ENCODE measurements around the gene ZNF236. TPM values are rescaled to one million over a fixed set of nuclear protein-coding genes. Genes with fewer than 3 reads are reported as not detected.

The ZNF236 gene
- total RNA-seq, 1 donor from 2014 or later = 17.2 TPM

GRCh38 chr18:76980663-76981395, 158.5 kb downstream of the ZNF236 start:
- H3K27ac ChIP-seq (ENCODE audit: low read depth, low read length) = no peak overlapping the region
- peaks cover 10 to 17% (median 13%) of the 10 kb centered on the region in 3 donors for H3K4me1 ChIP-seq (ENCODE audit: control insufficient read depth in 3 of 3, insufficient read depth in 3 of 3, low read length in 3 of 3)
- H3K9me3 ChIP-seq (ENCODE audit: control insufficient read depth in 3 of 3, low read length in 3 of 3) = no peaks in the 10 kb centered on the region
- H3K9ac ChIP-seq (ENCODE audit: low read depth in 1 of 3, low read length in 3 of 3) = no peak overlapping the region
- H3K4me3 ChIP-seq (ENCODE audit: low read length in 3 of 3) = no peak overlapping the region
- no peaks in the 10 kb centered on the region for H3K27me3 ChIP-seq (ENCODE audit: control insufficient read depth in 3 of 3, insufficient read depth in 3 of 3, low read length in 3 of 3)
- H3K36me3 ChIP-seq (ENCODE audit: control insufficient read depth in 3 of 3, insufficient read depth in 3 of 3, low read length in 3 of 3) = peaks cover 4 to 16% (median 8%) of the 10 kb centered on the region in 3 donors

GRCh38 chr18:76981396-76981968, 159.1 kb downstream of the ZNF236 start:
- no peak overlapping the region for H3K27ac ChIP-seq (ENCODE audit: low read depth, low read length)
- H3K9me3 ChIP-seq (ENCODE audit: control insufficient read depth in 3 of 3, low read length in 3 of 3) = no peaks in the 10 kb centered on the region
- no peak overlapping the region for H3K9ac ChIP-seq (ENCODE audit: low read depth in 1 of 3, low read length in 3 of 3)
- H3K4me1 ChIP-seq (ENCODE audit: control insufficient read depth in 3 of 3, insufficient read depth in 3 of 3, low read length in 3 of 3) = peaks cover 10 to 17% (median 13%) of the 10 kb centered on the region in 3 donors
- no peaks in the 10 kb centered on the region for H3K27me3 ChIP-seq (ENCODE audit: control insufficient read depth in 3 of 3, insufficient read depth in 3 of 3, low read length in 3 of 3)
- no peak overlapping the region for H3K4me3 ChIP-seq (ENCODE audit: low read length in 3 of 3)
- H3K36me3 ChIP-seq (ENCODE audit: control insufficient read depth in 3 of 3, insufficient read depth in 3 of 3, low read length in 3 of 3) = peaks cover 8 to 20% (median 9%) of the 10 kb centered on the region in 3 donors

GRCh38 chr18:76982038-76982437, 159.7 kb downstream of the ZNF236 start:
- H3K4me1 ChIP-seq (ENCODE audit: control insufficient read depth in 3 of 3, insufficient read depth in 3 of 3, low read length in 3 of 3) = peaks cover 9 to 17% (median 13%) of the 10 kb centered on the region in 3 donors
- no peaks in the 10 kb centered on the region for H3K27me3 ChIP-seq (ENCODE audit: control insufficient read depth in 3 of 3, insufficient read depth in 3 of 3, low read length in 3 of 3)
- H3K36me3 ChIP-seq (ENCODE audit: control insufficient read depth in 3 of 3, insufficient read depth in 3 of 3, low read length in 3 of 3) = peaks cover 8 to 21% (median 9%) of the 10 kb centered on the region in 3 donors
- H3K9ac ChIP-seq (ENCODE audit: low read depth in 1 of 3, low read length in 3 of 3) = no peak overlapping the region
- H3K27ac ChIP-seq (ENCODE audit: low read depth, low read length) = no peak overlapping the region
- H3K9me3 ChIP-seq (ENCODE audit: control insufficient read depth in 3 of 3, low read length in 3 of 3) = no peaks in the 10 kb centered on the region
- no peak overlapping the region for H3K4me3 ChIP-seq (ENCODE audit: low read length in 3 of 3)

DNA sequence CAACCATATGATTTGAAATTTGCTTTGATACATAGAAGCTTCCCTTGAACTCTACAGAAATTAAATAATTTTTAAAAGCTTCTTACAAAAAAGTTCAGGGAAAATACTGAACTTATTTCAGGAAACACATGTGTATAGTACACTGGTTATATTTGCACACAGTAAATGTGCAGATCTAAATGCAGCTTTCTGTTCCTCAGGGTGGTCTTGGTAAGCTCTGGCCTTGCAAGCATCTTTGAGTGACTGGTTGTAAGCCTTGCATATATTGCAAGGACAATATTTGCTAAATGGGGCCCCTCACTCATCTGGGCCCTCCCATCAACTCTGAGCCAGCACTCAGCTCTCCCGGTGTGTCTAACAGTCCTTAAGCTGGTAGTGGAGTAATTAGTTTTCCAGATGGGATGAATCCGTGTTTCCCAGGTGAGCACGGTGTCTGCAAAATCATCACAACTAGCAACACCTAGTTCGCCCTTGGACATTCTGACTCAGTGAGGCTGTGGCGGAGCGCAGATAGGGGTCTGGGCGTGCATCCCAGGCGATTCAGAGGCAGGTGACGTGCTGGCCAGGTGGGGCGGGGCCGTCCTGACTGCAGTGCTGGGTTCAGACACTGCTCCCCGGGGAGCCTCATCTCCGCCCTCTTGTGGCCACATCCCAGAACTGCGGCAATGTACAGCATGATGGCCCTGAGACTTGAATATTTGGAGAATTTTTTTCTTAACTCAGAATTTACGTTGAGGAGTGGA, 160.7 kb downstream of the ZNF236 start:
- H3K9me3 ChIP-seq (ENCODE audit: control insufficient read depth in 3 of 3, low read length in 3 of 3) = no peaks in the 10 kb centered on the region
- H3K27me3 ChIP-seq (ENCODE audit: control insufficient read depth in 3 of 3, insufficient read depth in 3 of 3, low read length in 3 of 3) = no peaks in the 10 kb centered on the region
- H3K4me1 ChIP-seq (ENCODE audit: control insufficient read depth in 3 of 3, insufficient read depth in 3 of 3, low read length in 3 of 3) = peaks cover 0 to 7% (median 3%) of the 10 kb centered on the region in 3 donors
- peak overlapping the region in 1 of 3 donors; percentile 35 for H3K4me3 ChIP-seq (ENCODE audit: low read length in 3 of 3)
- no peak overlapping the region for H3K9ac ChIP-seq (ENCODE audit: low read depth in 1 of 3, low read length in 3 of 3)
- peaks cover 9 to 21% (median 11%) of the 10 kb centered on the region in 3 donors for H3K36me3 ChIP-seq (ENCODE audit: control insufficient read depth in 3 of 3, insufficient read depth in 3 of 3, low read length in 3 of 3)
- H3K27ac ChIP-seq (ENCODE audit: low read depth, low read length) = no peak overlapping the region

- no peaks in the 10 kb centered on the region for H3K9me3 ChIP-seq (ENCODE audit: control insufficient read depth in 3 of 3, low read length in 3 of 3)
- H3K36me3 ChIP-seq (ENCODE audit: control insufficient read depth in 3 of 3, insufficient read depth in 3 of 3, low read length in 3 of 3) = peaks cover 12 to 24% (median 15%) of the 10 kb centered on the region in 3 donors
- no peaks in the 10 kb centered on the region for H3K27me3 ChIP-seq (ENCODE audit: control insufficient read depth in 3 of 3, insufficient read depth in 3 of 3, low read length in 3 of 3)
- H3K4me3 ChIP-seq (ENCODE audit: low read length in 3 of 3) = no peak overlapping the region
- H3K4me1 ChIP-seq (ENCODE audit: control insufficient read depth in 3 of 3, insufficient read depth in 3 of 3, low read length in 3 of 3) = peaks cover 3 to 6% (median 5%) of the 10 kb centered on the region in 3 donors
- no peak overlapping the region for H3K27ac ChIP-seq (ENCODE audit: low read depth, low read length)
- H3K9ac ChIP-seq (ENCODE audit: low read depth in 1 of 3, low read length in 3 of 3) = no peak overlapping the region
These were observed 161.3 kb downstream of the ZNF236 start for GRCh38 chr18:76983613-76984051.

- H3K27me3 ChIP-seq (ENCODE audit: control insufficient read depth in 3 of 3, insufficient read depth in 3 of 3, low read length in 3 of 3) = no peaks in the 10 kb centered on the region
- H3K4me3 ChIP-seq (ENCODE audit: low read length in 3 of 3) = no peak overlapping the region
- no peaks in the 10 kb centered on the region for H3K9me3 ChIP-seq (ENCODE audit: control insufficient read depth in 3 of 3, low read length in 3 of 3)
- peaks cover 11 to 16% (median 11%) of the 10 kb centered on the region in 3 donors for H3K36me3 ChIP-seq (ENCODE audit: control insufficient read depth in 3 of 3, insufficient read depth in 3 of 3, low read length in 3 of 3)
- no peak overlapping the region for H3K9ac ChIP-seq (ENCODE audit: low read depth in 1 of 3, low read length in 3 of 3)
- no peak overlapping the region for H3K27ac ChIP-seq (ENCODE audit: low read depth, low read length)
- H3K4me1 ChIP-seq (ENCODE audit: control insufficient read depth in 3 of 3, insufficient read depth in 3 of 3, low read length in 3 of 3) = peaks cover 3 to 6% (median 5%) of the 10 kb centered on the region in 3 donors
These were observed 162.1 kb downstream of the ZNF236 start for GRCh38 chr18:76984193-76985155.

DNA sequence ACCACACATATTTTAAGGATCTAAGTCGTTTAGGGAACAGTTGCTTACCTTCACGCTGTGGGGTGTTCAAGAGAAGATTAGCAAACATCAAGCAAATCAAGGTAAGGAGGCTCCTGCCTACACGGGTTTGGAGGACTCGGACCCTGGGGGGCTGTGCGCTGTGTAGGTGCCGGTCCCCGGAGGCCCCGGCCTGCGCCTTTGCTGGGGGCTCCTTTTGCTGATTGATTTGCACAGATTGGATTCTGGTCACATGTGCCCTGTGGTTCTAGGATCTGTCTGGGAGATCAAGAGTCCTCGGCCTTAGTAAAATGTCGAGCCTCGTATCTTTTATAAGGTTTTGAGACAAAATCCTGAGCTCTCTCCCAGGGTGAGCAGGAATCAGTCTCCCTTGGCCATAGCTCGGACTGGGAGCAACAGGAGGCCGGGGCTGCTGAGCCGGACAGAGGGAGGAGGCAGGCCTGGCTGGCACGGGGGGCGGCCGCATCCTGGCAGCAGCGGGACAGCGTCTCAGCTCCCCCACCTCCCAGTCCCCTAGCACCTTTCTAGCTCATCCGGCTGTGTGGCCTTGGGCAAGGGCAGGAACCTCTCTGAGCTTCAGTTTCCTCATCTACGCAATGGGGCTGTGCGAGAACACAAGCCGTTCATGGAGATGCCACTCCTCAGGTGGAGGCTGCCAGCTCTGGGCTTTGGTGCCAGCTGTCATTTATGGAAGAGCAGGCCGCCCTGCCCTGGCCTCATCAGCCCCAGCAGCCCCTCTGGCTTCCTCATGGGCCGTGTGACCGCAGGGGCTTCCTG, 163.0 kb downstream of the ZNF236 start:
- H3K27ac ChIP-seq (ENCODE audit: low read depth, low read length) = no peak overlapping the region
- no peak overlapping the region for H3K9ac ChIP-seq (ENCODE audit: low read depth in 1 of 3, low read length in 3 of 3)
- H3K36me3 ChIP-seq (ENCODE audit: control insufficient read depth in 3 of 3, insufficient read depth in 3 of 3, low read length in 3 of 3) = peaks cover 5 to 12% (median 9%) of the 10 kb centered on the region in 3 donors
- H3K4me1 ChIP-seq (ENCODE audit: control insufficient read depth in 3 of 3, insufficient read depth in 3 of 3, low read length in 3 of 3) = peaks cover 3 to 6% (median 5%) of the 10 kb centered on the region in 3 donors
- no peak overlapping the region for H3K4me3 ChIP-seq (ENCODE audit: low read length in 3 of 3)
- no peaks in the 10 kb centered on the region for H3K27me3 ChIP-seq (ENCODE audit: control insufficient read depth in 3 of 3, insufficient read depth in 3 of 3, low read length in 3 of 3)
- H3K9me3 ChIP-seq (ENCODE audit: control insufficient read depth in 3 of 3, low read length in 3 of 3) = no peaks in the 10 kb centered on the region

- no peak overlapping the region for H3K27ac ChIP-seq (ENCODE audit: low read depth, low read length)
- no peaks in the 10 kb centered on the region for H3K27me3 ChIP-seq (ENCODE audit: control insufficient read depth in 3 of 3, insufficient read depth in 3 of 3, low read length in 3 of 3)
- no peaks in the 10 kb centered on the region for H3K9me3 ChIP-seq (ENCODE audit: control insufficient read depth in 3 of 3, low read length in 3 of 3)
- no peak overlapping the region for H3K4me3 ChIP-seq (ENCODE audit: low read length in 3 of 3)
- H3K9ac ChIP-seq (ENCODE audit: low read depth in 1 of 3, low read length in 3 of 3) = no peak overlapping the region
- peaks cover 3 to 6% (median 5%) of the 10 kb centered on the region in 3 donors for H3K4me1 ChIP-seq (ENCODE audit: control insufficient read depth in 3 of 3, insufficient read depth in 3 of 3, low read length in 3 of 3)
- peaks cover 5 to 12% (median 9%) of the 10 kb centered on the region in 3 donors for H3K36me3 ChIP-seq (ENCODE audit: control insufficient read depth in 3 of 3, insufficient read depth in 3 of 3, low read length in 3 of 3)
These were observed 163.5 kb downstream of the ZNF236 start for GRCh38 chr18:76985951-76986236.

DNA sequence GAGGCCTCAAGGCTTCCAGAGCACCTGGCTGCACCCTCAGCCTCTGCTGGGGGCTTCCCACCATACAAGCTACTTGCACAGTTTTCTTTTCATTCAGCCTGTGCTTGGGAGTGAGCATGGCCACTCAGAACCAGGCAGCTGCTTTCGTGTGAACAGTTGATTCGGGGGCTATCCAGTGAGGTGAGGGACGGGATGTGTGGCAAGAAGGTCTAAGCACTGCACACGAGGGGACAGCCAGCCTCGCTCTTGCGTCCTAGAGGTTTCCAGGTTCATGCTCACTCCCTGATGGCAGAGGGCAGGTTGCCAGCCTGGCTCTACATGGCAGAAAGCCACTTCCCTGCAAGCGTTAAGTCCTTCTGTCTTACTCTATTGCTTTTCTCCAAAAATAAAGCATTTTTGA, 164.0 kb downstream of the ZNF236 start:
- Histone ChIP-seq H3K9me3 (ENCODE audit: control insufficient read depth in 3 of 3, low read length in 3 of 3) (no peaks in the 10 kb centered on the region), H3K27ac (ENCODE audit: low read depth, low read length) (no peak overlapping the region)

More for the DNA sequence above, 164.0 kb downstream of the ZNF236 start:
- Histone ChIP-seq H3K9ac (ENCODE audit: low read depth in 1 of 3, low read length in 3 of 3) (no peak overlapping the region), H3K4me1 (ENCODE audit: control insufficient read depth in 3 of 3, insufficient read depth in 3 of 3, low read length in 3 of 3) (peaks cover 3 to 6% (median 5%) of the 10 kb centered on the region in 3 donors), H3K4me3 (ENCODE audit: low read length in 3 of 3) (no peak overlapping the region), H3K36me3 (ENCODE audit: control insufficient read depth in 3 of 3, insufficient read depth in 3 of 3, low read length in 3 of 3) (peaks cover 5 to 12% (median 9%) of the 10 kb centered on the region in 3 donors), H3K27me3 (ENCODE audit: control insufficient read depth in 3 of 3, insufficient read depth in 3 of 3, low read length in 3 of 3) (no peaks in the 10 kb centered on the region)

All from skeletal muscle tissue (tissue), 4 donors.